OCI-LY7 (cell line): ENCODE results near the gene ANP32E. TPM values are rescaled to one million over a fixed set of nuclear protein-coding genes. Genes with fewer than 3 reads are reported as not detected.

Experiments used
- BruUV-seq: library from RNA; stranded (reverse); fragments of 400-500 nt; replicated peaks from 2 replicates; lab custom pipeline; 2021; lab: Mats Ljungman, UMichigan
- CTCF ChIA-PET: fragments of 300-600 bp; sonication (Branson Sonifier 250); formaldehyde crosslinking; loops from one replicate; lab custom pipeline; 2022; ENCODE audit warnings: antibody characterized with exemption; ENCODE audit not compliant: unreplicated experiment; lab: Charles Lee
- POLR2A ChIA-PET: fragments of 300-600 bp; sonication (Branson Sonifier 250); formaldehyde crosslinking; loops from one replicate; lab custom pipeline; 2022; ENCODE audit warnings: antibody characterized with exemption; lab: Charles Lee
- DNase-seq: peaks from one replicate; pipeline ENCODE4 v3.0.0-alpha.2; 2015; ENCODE audit warnings: low spot score
- H2AFZ ChIP-seq: fragments of 200-600 bp; sonication (generic), shearing (Covaris generic); 2 replicates; pipeline ENCODE4 v1.6.1; 2014; ENCODE audit warnings: mild to moderate bottlenecking, antibody characterized with exemption, low read length, moderate library complexity
- H3K27ac ChIP-seq: fragments of 200-600 bp; sonication (generic); 2 replicates; pipeline ENCODE4 v1.5.1; 2014; ENCODE audit warnings: mixed run types, low read depth, mild to moderate bottlenecking, moderate library complexity, low read length, inconsistent platforms; ENCODE audit not compliant: poor library complexity, severe bottlenecking
- H3K36me3 ChIP-seq: fragments of 200-600 bp; sonication (generic); 2 replicates; pipeline ENCODE4 v1.6.1; 2014; ENCODE audit warnings: mild to moderate bottlenecking, antibody characterized with exemption, low read length, moderate library complexity, mixed read lengths; ENCODE audit not compliant: insufficient read depth
- H3K4me1 ChIP-seq: fragments of 200-600 bp; sonication (generic); 2 replicates; pipeline ENCODE4 v1.5.1; 2014; ENCODE audit warnings: mild to moderate bottlenecking, low read length; ENCODE audit not compliant: insufficient read depth, poor library complexity, severe bottlenecking
- H3K4me2 ChIP-seq: fragments of 200-600 bp; sonication (generic); 2 replicates; pipeline ENCODE4 v1.6.1; 2014; ENCODE audit warnings: mild to moderate bottlenecking, low read length
- H3K4me3 ChIP-seq: fragments of 200-600 bp; sonication (generic); 2 replicates; pipeline ENCODE4 v1.5.1; 2014; ENCODE audit warnings: mild to moderate bottlenecking, low read depth, low read length; ENCODE audit not compliant: poor library complexity, severe bottlenecking
- H3K79me2 ChIP-seq: fragments of 200-600 bp; sonication (generic); 2 replicates; pipeline ENCODE4 v1.6.1; 2016; ENCODE audit warnings: low read depth, mild to moderate bottlenecking, low read length, moderate library complexity, mixed read lengths; ENCODE audit not compliant: insufficient read depth
- H3K9me2 ChIP-seq: fragments of 200-600 bp; sonication (generic); 2 replicates; pipeline ENCODE4 v1.6.1; 2016; ENCODE audit warnings: mild to moderate bottlenecking, low read length, mixed read lengths; ENCODE audit not compliant: insufficient read depth
- H3K9me3 ChIP-seq: fragments of 200-600 bp; sonication (generic); 2 replicates; pipeline ENCODE4 v1.6.1; 2014; ENCODE audit warnings: mild to moderate bottlenecking, mixed run types, low read length, mixed read lengths
- H4K20me1 ChIP-seq: fragments of 200-600 bp; sonication (generic); 2 replicates; pipeline ENCODE4 v1.6.1; 2014; ENCODE audit warnings: mild to moderate bottlenecking, antibody characterized with exemption, low read length, moderate library complexity, mixed read lengths; ENCODE audit not compliant: insufficient read depth
- EZH2phosphoT487 ChIP-seq: fragments of 200-600 bp; sonication (generic); IDR thresholded peaks from 2 replicates; pipeline ENCODE4 v1.6.1; 2018; ENCODE audit warnings: low read depth, borderline replicate concordance, mild to moderate bottlenecking, mixed run types, antibody characterized with exemption, low read length, moderate library complexity, mixed read lengths
- intact Hi-C: fragments of 100-400 bp; cut with micrococcal nuclease; formaldehyde crosslinking; loops from one replicate; pipeline ENCODE4 v1.10.0; 2022; ENCODE audit not compliant: unreplicated experiment
- total RNA-seq, 2 experiments: library from RNA; depleted of rRNA in 1 of 2; stranded (reverse); fragments of >200 nt in 1 of 2; shearing (Covaris generic) in 1 of 2; gene quantifications; 2 replicates each; pipeline ENCODE4 v1.2.3, GENCODE V29; 2014 to 2022
- TF ChIP-seq, protein P1 (sequence below): fragments of 200-600 bp; sonication (generic); conservative IDR thresholded peaks from 2 replicates; pipeline ENCODE4 v1.5.1; 2014; ENCODE audit warnings: mild to moderate bottlenecking, antibody characterized with exemption, low read length, moderate library complexity, mixed read lengths

ANP32E gene
- total RNA-seq, 2 experiments from 2014 or later = 52.8 to 152 TPM

DNA sequence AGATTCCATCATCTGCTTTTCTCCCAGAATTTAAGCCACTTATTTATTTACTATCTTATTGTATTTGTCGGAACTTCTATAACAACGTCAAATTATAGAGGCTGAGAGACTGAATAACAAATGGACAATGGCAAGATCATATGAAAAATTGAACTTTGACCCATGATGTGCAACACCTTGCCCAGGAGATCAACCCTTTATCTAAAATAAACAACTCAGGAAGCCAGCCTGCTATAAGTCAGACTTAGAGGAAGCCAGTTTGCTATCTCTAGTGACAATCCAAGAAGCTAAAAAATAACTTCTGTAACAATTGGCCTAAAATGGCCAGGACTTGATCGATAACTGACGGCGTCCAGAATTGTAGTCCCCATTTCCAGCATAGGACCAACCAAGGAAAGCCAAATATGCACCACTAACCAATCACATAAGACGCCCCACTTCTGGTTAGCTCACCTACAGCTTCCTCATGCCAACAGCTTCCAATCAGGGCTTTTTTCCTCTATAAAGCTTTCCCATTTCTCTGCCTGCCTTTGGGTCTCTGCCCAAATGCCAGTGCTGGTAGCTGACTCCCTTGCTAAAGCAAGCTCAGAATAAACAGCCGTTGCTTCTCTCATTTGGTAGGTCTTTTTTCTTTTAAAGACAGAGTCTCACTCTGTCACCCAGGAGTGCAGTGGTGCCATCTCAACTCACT lies 28.5 kb downstream of the ANP32E start:
- no peak overlapping the region for H3K4me2 ChIP-seq
- no peak overlapping the region for H3K27ac ChIP-seq
- ChIA-PET POLR2A (interaction anchor here (0.9 kb wide), 1 partner anchor 26 kb away, joined by 3 read pairs; no protein-coding TSS in a partner anchor), CTCF (no interaction called here)
- intact Hi-C loops = no loop called here
- no peak overlapping the region for H3K4me3 ChIP-seq
- H3K9me2 ChIP-seq = no peaks in the 10 kb centered on the region
- H3K36me3 ChIP-seq = no peaks in the 10 kb centered on the region
- no peak overlapping the region for H2AFZ ChIP-seq
- DNase-seq = no peak
- H3K4me1 ChIP-seq = no peaks in the 10 kb centered on the region
- no peaks in the 10 kb centered on the region for H3K9me3 ChIP-seq
- BruUV-seq = no TSS peak
- H3K79me2 ChIP-seq = no peaks in the 10 kb centered on the region
- H4K20me1 ChIP-seq = no peaks in the 10 kb centered on the region
- TF ChIP-seq, protein P1, sequence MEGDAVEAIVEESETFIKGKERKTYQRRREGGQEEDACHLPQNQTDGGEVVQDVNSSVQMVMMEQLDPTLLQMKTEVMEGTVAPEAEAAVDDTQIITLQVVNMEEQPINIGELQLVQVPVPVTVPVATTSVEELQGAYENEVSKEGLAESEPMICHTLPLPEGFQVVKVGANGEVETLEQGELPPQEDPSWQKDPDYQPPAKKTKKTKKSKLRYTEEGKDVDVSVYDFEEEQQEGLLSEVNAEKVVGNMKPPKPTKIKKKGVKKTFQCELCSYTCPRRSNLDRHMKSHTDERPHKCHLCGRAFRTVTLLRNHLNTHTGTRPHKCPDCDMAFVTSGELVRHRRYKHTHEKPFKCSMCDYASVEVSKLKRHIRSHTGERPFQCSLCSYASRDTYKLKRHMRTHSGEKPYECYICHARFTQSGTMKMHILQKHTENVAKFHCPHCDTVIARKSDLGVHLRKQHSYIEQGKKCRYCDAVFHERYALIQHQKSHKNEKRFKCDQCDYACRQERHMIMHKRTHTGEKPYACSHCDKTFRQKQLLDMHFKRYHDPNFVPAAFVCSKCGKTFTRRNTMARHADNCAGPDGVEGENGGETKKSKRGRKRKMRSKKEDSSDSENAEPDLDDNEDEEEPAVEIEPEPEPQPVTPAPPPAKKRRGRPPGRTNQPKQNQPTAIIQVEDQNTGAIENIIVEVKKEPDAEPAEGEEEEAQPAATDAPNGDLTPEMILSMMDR = no peak
- no peak for TF ChIP-seq EZH2phosphoT487

DNA sequence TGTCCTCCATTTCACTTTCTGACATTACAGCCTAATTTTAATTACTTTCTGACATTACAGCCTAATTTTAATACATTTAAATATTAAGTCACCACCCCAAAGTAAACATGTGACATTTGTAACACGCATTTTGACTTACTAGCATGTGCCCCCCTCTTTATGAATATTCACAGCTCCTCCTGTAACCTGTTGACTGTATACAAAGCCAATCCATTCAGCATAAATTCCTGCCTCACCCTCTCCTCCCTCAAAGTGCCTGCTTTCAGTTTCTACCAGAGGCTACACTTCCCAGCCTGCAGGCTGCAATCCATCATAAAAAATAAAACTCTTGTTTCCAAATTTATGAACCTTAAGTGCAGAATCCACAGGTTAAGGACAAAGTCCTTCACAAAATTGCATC lies 39.5 kb downstream of the ANP32E start:
- no peak overlapping the region for H3K27ac ChIP-seq
- no peak overlapping the region for H2AFZ ChIP-seq
- ChIA-PET POLR2A (no interaction called here), CTCF (no interaction called here)
- no peaks in the 10 kb centered on the region for H3K36me3 ChIP-seq
- no peaks in the 10 kb centered on the region for H4K20me1 ChIP-seq
- H3K4me3 ChIP-seq = no peak overlapping the region
- no peaks in the 10 kb centered on the region for H3K79me2 ChIP-seq
- DNase-seq = no peak
- H3K9me2 ChIP-seq = no peaks in the 10 kb centered on the region
- no TSS peak for BruUV-seq
- H3K4me2 ChIP-seq = no peak overlapping the region
- intact Hi-C loops = no loop called here
- H3K9me3 ChIP-seq = no peaks in the 10 kb centered on the region
- no peaks in the 10 kb centered on the region for H3K4me1 ChIP-seq
- TF ChIP-seq, protein P1 = no peak
- TF ChIP-seq EZH2phosphoT487 = no peak

DNA sequence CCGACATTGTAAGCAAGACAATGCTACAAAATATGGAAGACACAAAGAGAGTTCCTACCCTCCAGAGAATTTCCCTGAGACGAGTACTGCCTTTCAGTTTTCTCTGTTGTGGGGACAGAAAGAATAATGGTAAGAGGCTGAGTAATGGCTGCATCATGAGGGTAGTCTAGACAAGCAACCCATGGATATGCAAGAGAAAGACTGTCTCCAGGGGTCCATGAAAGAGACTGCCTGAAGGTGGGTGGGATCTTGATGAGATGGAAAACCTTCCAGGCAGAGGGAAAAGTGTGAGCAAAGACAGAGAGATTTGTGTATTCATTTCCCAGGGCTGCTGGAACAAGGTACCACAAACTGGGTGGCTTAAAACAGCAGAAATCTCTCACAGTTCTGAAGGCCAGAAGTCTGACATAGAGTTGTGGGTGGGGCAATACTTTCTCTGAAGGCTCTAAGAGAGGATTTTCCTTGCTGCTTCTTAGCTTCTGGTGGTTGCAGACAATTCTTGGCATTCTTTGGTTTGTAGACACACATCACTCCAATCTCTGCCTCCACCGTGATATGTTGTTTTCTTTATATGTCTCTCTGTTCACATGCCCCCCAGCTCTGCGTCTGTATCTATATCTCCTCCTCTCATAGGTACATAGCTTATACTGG lies 41.4 kb downstream of the ANP32E start:
- Histone ChIP-seq H2AFZ (no peak overlapping the region), H3K4me2 (no peak overlapping the region), H3K36me3 (no peaks in the 10 kb centered on the region), H3K4me1 (no peaks in the 10 kb centered on the region), H3K9me2 (no peaks in the 10 kb centered on the region), H3K4me3 (no peak overlapping the region), H3K27ac (no peak overlapping the region), H4K20me1 (no peaks in the 10 kb centered on the region), H3K9me3 (no peaks in the 10 kb centered on the region), H3K79me2 (no peaks in the 10 kb centered on the region)
- POLR2A ChIA-PET = interaction anchor here (0.7 kb wide), 1 partner anchor 22 kb away, joined by 3 read pairs; no protein-coding TSS in a partner anchor
- no TSS peak for BruUV-seq
- TF ChIP-seq, protein P1 = no peak
- no peak for TF ChIP-seq EZH2phosphoT487
- CTCF ChIA-PET = no interaction called here
- intact Hi-C loops = no loop called here
- no peak for DNase-seq
